Measurements from ENCODE around the gene CGNL1. TPM values are rescaled to one million over a fixed set of nuclear protein-coding genes. Genes with fewer than 3 reads are reported as not detected.

CGNL1 gene
- total RNA-seq, 6 experiments from 2014 or later, result 23.6 to 54.5 (median 42.9) TPM

DNA sequence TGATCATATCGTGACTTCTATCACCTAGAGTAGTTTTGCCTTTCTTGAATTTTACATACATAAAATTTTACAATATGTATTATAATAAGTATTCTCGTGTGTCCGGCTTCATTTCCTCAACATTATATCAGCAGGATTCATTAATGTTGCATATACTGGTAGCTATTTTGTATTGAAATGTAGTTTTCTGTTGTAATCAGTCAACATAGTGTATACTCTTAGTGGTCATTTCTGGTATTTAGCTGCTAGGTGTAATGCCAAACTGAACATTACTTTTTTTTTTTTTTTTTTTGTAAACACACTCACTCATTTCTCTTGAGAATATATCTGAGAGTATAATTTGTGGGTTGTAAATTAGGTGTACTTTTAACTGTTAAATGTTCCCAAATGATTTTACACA lies 70.1 kb downstream of the CGNL1 start:
- H3K4me3 ChIP-seq, result no peak overlapping the region
- ATAC-seq (no peak), DNase-seq (no peak)
- H3K27me3 ChIP-seq, result no peaks in the 10 kb centered on the region
- H3K4me1 ChIP-seq, result no peaks in the 10 kb centered on the region
- H3K9me3 ChIP-seq, result no peaks in the 10 kb centered on the region
- TF ChIP-seq POLR2A (IDR thresholded peaks at IDR 0.05), result no peak
- no peak for TF ChIP-seq CTCF (IDR thresholded peaks at IDR 0.05)
- H3K36me3 ChIP-seq, result peaks cover 0 to 33% (median 10%) of the 10 kb centered on the region in 4 donors
- H3K27ac ChIP-seq, result no peak overlapping the region
- WGBS (ENCODE audit: insufficient coverage, low coverage, low lambda C conversion rate, missing lambda C conversion rate), result 71% methylated on average over 3 of the region's 3 CpGs
- intact Hi-C loops (cut with DNase I), result no loop called here

GRCh38 chr15:57451555-57451954 lies 75.2 kb downstream of the CGNL1 start:
- no peaks in the 10 kb centered on the region for H3K27me3 ChIP-seq
- DNase-seq (no peak), ATAC-seq (no peak)
- TF ChIP-seq CTCF (IDR thresholded peaks at IDR 0.05), result no peak
- no peak for TF ChIP-seq POLR2A (IDR thresholded peaks at IDR 0.05)
- H3K27ac ChIP-seq, result no peak overlapping the region
- H3K4me1 ChIP-seq, result no peaks in the 10 kb centered on the region
- H3K9me3 ChIP-seq, result no peaks in the 10 kb centered on the region
- peaks cover 0 to 61% (median 17%) of the 10 kb centered on the region in 4 donors for H3K36me3 ChIP-seq
- intact Hi-C loops (cut with DNase I), result no loop called here
- no peak overlapping the region for H3K4me3 ChIP-seq

DNA sequence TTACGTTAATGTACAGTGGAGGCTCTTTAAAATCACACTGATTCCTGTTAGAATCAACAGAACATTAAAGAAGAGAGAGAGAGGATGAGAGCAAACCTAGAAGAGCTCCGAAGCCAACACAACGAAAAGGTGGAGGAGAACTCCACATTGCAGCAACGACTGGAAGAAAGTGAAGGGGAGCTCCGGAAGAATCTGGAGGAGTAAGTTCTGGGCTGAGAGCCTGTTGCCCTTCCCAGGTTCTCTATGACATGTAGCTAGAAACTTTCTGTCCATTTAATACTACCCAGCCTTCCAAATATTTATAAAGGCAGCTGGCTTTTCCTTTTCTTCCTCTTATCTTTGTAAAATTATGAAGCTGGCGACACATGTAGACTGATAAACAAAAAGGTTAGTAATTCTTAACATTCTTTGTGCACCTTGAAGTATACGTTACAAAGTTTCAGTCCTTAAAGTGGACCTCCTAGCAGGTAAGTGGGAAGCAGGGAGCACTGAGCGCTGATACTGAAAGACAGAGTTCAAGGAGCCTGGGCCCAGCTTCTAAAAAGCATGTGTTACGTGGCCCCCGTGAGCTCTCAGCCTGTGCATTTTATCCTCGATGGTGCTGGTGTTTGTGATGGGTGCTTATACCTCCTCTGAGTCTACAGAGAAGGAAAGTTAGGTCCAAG lies 75.9 kb downstream of the CGNL1 start:
- 89% methylated on average over 11 of the region's 11 CpGs for WGBS (ENCODE audit: insufficient coverage, low coverage, low lambda C conversion rate, missing lambda C conversion rate)
- Histone ChIP-seq H3K27ac (no peak overlapping the region), H3K36me3 (peaks cover 0 to 68% (median 17%) of the 10 kb centered on the region in 4 donors)

GRCh38 chr15:57455929-57456328 lies 79.6 kb downstream of the CGNL1 start:
- H3K9me3 ChIP-seq, result no peaks in the 10 kb centered on the region
- no peak for DNase-seq
- H3K36me3 ChIP-seq, result peaks cover 0 to 86% (median 20%) of the 10 kb centered on the region in 4 donors
- H3K4me1 ChIP-seq, result no peaks in the 10 kb centered on the region
- ATAC-seq, result no peak
- intact Hi-C loops (cut with DNase I), result no loop called here
- WGBS (ENCODE audit: insufficient coverage, low coverage, low lambda C conversion rate, missing lambda C conversion rate), result 75% methylated on average over 2 of the region's 2 CpGs
- H3K4me3 ChIP-seq, result no peak overlapping the region
- H3K27ac ChIP-seq, result no peak overlapping the region
- no peak for TF ChIP-seq POLR2A (IDR thresholded peaks at IDR 0.05)
- TF ChIP-seq CTCF (IDR thresholded peaks at IDR 0.05), result no peak
- H3K27me3 ChIP-seq, result no peaks in the 10 kb centered on the region

More for the DNA sequence above, 75.9 kb downstream of the CGNL1 start:
- DNase-seq (no peak), ATAC-seq (no peak)
- Histone ChIP-seq H3K4me1 (no peaks in the 10 kb centered on the region), H3K4me3 (no peak overlapping the region), H3K27me3 (no peaks in the 10 kb centered on the region), H3K9me3 (no peaks in the 10 kb centered on the region)
- TF ChIP-seq CTCF (IDR thresholded peaks at IDR 0.05) (no peak), POLR2A (IDR thresholded peaks at IDR 0.05) (no peak)
- intact Hi-C loops (cut with DNase I), result no loop called here
